ENCODE measurements around the gene RABEP2. TPM values are rescaled to one million over a fixed set of nuclear protein-coding genes. Genes with fewer than 3 reads are reported as not detected.

RABEP2 gene
- total RNA-seq, 1 experiment from 2014 or later, result 48.5 TPM

DNA sequence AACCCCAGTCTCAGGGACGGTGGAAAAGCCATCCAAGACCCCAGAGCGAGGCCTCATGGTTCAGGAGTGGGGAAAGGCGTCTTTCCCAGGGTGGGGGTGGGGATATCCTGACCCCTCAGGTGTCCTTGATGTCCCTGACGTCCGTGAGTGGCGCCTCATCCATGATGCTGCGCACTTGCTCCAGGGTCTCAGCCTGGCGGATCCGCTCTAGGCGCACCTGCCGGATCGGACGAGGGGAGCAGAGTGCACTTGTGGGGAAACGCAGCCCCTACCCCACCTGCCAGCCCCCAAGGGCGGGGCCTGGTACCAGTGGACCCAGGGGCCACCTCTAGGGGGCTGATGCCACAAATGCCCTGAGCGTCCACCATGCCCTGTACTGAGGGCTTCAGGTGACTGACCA is 20.2 kb downstream of the RABEP2 start:
- no peak overlapping the region for H3K4me3 ChIP-seq
- H2AFZ ChIP-seq, result no peak overlapping the region
- H3K27me3 ChIP-seq (ENCODE audit: insufficient read depth, low read depth), result no peaks in the 10 kb centered on the region
- H3K79me2 ChIP-seq (ENCODE audit: low read depth), result no peaks in the 10 kb centered on the region
- intact Hi-C loops (cut with micrococcal nuclease; ENCODE audit: unreplicated experiment), result no loop called here
- DNase-seq, result no peak
- H3K27ac ChIP-seq, result no peak overlapping the region
- no peaks in the 10 kb centered on the region for H3K9me3 ChIP-seq (ENCODE audit: insufficient read depth, low read depth)
- H4K20me1 ChIP-seq (ENCODE audit: insufficient read depth), result no peaks in the 10 kb centered on the region
- TF ChIP-seq CTCF (conservative IDR thresholded peaks at IDR 0.05) (no peak), EZH2 (IDR thresholded peaks at IDR 0.05; ENCODE audit: low read depth) (no peak)
- H3K4me1 ChIP-seq (replicated peaks; ENCODE audit: insufficient read depth), result 0 out of 2 replicates have a peak, but pooled peaks cover under 1% of the 10 kb centered on the region
- H3K4me2 ChIP-seq, result no peak overlapping the region
- CTCF ChIA-PET, result no interaction called here
- BruUV-seq (replicated peaks), result no TSS peak
- no peaks in the 10 kb centered on the region for H3K9me2 ChIP-seq (ENCODE audit: insufficient read depth)
- peaks cover 7% of the 10 kb centered on the region for H3K36me3 ChIP-seq (ENCODE audit: low read depth)
- POLR2A ChIA-PET (ENCODE audit: unreplicated experiment), result no interaction called here
- no peaks in the 10 kb centered on the region for H3F3A ChIP-seq (ENCODE audit: insufficient read depth, low read depth)

DNA sequence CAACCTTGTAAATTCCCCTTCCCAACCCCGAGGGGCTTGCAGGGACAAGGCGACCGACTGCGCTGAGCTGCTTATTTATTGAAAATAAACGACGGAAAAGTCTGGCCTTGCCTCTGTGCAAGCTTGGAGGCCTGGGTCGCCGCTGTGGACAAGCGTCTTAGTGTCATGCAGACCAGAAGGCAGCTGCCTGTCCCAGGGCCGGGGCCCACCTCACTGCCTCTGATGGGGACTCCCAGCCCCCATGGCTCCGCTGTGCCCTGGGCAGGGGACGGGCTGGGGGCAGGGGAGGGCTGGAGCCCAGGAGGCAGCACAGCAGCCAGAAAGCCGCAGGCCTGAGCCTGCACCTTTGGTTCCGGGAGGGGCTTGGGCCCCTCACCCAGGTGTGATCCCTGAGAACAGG is 20.7 kb downstream of the RABEP2 start:
- POLR2A ChIA-PET (ENCODE audit: unreplicated experiment), result no interaction called here
- CTCF ChIA-PET, result no interaction called here
- H2AFZ ChIP-seq, result no peak overlapping the region
- H3K27me3 ChIP-seq (ENCODE audit: insufficient read depth, low read depth), result no peaks in the 10 kb centered on the region
- no peaks in the 10 kb centered on the region for H3F3A ChIP-seq (ENCODE audit: insufficient read depth, low read depth)
- peaks cover 7% of the 10 kb centered on the region for H3K36me3 ChIP-seq (ENCODE audit: low read depth)
- H3K79me2 ChIP-seq (ENCODE audit: low read depth), result no peaks in the 10 kb centered on the region
- no peaks in the 10 kb centered on the region for H3K9me2 ChIP-seq (ENCODE audit: insufficient read depth)
- no peaks in the 10 kb centered on the region for H3K9me3 ChIP-seq (ENCODE audit: insufficient read depth, low read depth)
- BruUV-seq (replicated peaks), result no TSS peak
- intact Hi-C loops (cut with micrococcal nuclease; ENCODE audit: unreplicated experiment), result no loop called here
- DNase-seq, result no peak
- H3K4me1 ChIP-seq (replicated peaks; ENCODE audit: insufficient read depth), result no peaks in the 10 kb centered on the region
- H4K20me1 ChIP-seq (ENCODE audit: insufficient read depth), result no peaks in the 10 kb centered on the region
- no peak overlapping the region for H3K4me3 ChIP-seq
- H3K27ac ChIP-seq, result no peak overlapping the region
- H3K4me2 ChIP-seq, result no peak overlapping the region
- TF ChIP-seq EZH2 (IDR thresholded peaks at IDR 0.05; ENCODE audit: low read depth) (no peak), CTCF (conservative IDR thresholded peaks at IDR 0.05) (no peak)

DNA sequence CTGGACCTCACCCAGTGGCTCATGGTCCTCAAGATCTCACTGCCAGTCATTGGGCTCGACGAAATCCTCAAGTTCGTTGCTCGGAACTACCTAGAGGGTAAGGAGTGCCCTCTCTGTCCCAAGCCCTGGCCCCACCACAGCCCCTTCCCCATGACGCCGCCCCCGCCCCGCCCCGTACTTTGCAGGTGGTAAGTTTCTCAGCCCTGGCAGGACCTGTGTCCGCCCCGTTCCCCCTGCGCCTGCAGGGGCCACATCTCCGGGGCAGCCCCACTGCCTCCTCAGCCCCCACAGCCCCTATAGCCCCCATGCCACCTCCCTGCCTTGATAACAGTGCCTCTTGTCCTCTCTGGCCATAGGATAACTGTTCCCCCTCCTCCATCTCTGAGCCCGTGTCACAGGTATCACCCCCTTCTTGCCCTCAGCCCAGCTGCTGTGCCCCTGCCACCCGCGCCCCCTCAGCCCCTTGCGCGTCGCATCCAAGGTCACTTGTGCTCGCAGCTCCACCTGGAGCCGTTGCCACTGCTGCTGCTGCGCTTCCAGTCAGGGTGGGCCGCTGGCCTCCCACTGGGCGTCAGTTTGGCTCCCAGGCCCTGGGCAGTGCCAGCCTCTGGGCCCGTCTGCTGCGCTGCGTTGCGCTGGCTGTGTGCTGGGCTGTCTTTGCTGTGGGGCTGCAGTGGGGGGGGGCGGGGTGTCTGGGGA is 21.5 kb downstream of the RABEP2 start:
- H3K4me2 ChIP-seq, result no peak overlapping the region
- H3F3A ChIP-seq (ENCODE audit: insufficient read depth, low read depth), result no peaks in the 10 kb centered on the region
- H3K36me3 ChIP-seq (ENCODE audit: low read depth), result peaks cover 4% of the 10 kb centered on the region
- ChIA-PET CTCF (no interaction called here), POLR2A (ENCODE audit: unreplicated experiment) (no interaction called here)
- no peaks in the 10 kb centered on the region for H3K9me3 ChIP-seq (ENCODE audit: insufficient read depth, low read depth)
- H2AFZ ChIP-seq, result no peak overlapping the region
- H4K20me1 ChIP-seq (ENCODE audit: insufficient read depth), result no peaks in the 10 kb centered on the region
- TF ChIP-seq EZH2 (IDR thresholded peaks at IDR 0.05; ENCODE audit: low read depth) (no peak), CTCF (conservative IDR thresholded peaks at IDR 0.05) (no peak)
- intact Hi-C loops (cut with micrococcal nuclease; ENCODE audit: unreplicated experiment), result no loop called here
- no peaks in the 10 kb centered on the region for H3K27me3 ChIP-seq (ENCODE audit: insufficient read depth, low read depth)
- DNase-seq, result no peak
- no TSS peak for BruUV-seq (replicated peaks)
- H3K27ac ChIP-seq, result no peak overlapping the region
- no peaks in the 10 kb centered on the region for H3K79me2 ChIP-seq (ENCODE audit: low read depth)
- no peaks in the 10 kb centered on the region for H3K9me2 ChIP-seq (ENCODE audit: insufficient read depth)
- no peaks in the 10 kb centered on the region for H3K4me1 ChIP-seq (replicated peaks; ENCODE audit: insufficient read depth)
- no peak overlapping the region for H3K4me3 ChIP-seq

All from PC-9 (cell line).